Stimulated activated CD4-positive, alpha-beta T cell treated with anti-CD3 and anti-CD28 coated beads, Interleukin-15, amount 100 ng/mL, for 24 hours (primary cell): Measurements from ENCODE around the gene SRL.
A peak's percentile ranks its signal among the peaks of the same experiment; 100 is the strongest.

Source experiments
- DNase-seq: peaks from one replicate; pipeline ENCODE4 v3.0.0-alpha.2; 2020

The SRL gene

GRCh38 chr16:4241928-4242283 is at the start of gene SRL:
TSS of gene SRL (minus strand) at chr16:4242080. CDS start at chr16:4242067, 13 bp downstream.
- no peak for DNase-seq

GRCh38 chr16:4290236-4290830 is 48.5 kb upstream of the SRL start:
- no peak for DNase-seq

- DNase-seq, result peak; percentile 87
Measured at GRCh38 chr16:4288148-4288921, 46.5 kb upstream of the SRL start.

GRCh38 chr16:4285167-4285566 is 43.3 kb upstream of the SRL start:
- DNase-seq, result no peak

- DNase-seq, result no peak
Measured at GRCh38 chr16:4283939-4284338, 42.1 kb upstream of the SRL start.

- no peak for DNase-seq
Measured at GRCh38 chr16:4283441-4283840, 41.6 kb upstream of the SRL start.

- DNase-seq, result no peak
Measured at GRCh38 chr16:4280625-4281024, 38.7 kb upstream of the SRL start.

GRCh38 chr16:4277987-4278513 is 36.2 kb upstream of the SRL start:
- DNase-seq, result no peak

- DNase-seq, result no peak
Measured at GRCh38 chr16:4275861-4276260, 34.0 kb upstream of the SRL start.

- DNase-seq, result peak; percentile 73
Measured at GRCh38 chr16:4273858-4274311, 32.0 kb upstream of the SRL start.

GRCh38 chr16:4272114-4272956 is 30.5 kb upstream of the SRL start:
- no peak for DNase-seq

GRCh38 chr16:4271176-4272113 is 29.6 kb upstream of the SRL start:
- peak; percentile 93 for DNase-seq

- DNase-seq, result no peak
Measured at GRCh38 chr16:4270595-4270994, 28.7 kb upstream of the SRL start.

- no peak for DNase-seq
Measured at GRCh38 chr16:4270091-4270490, 28.2 kb upstream of the SRL start.

- DNase-seq, result no peak
Measured at GRCh38 chr16:4266372-4266771, 24.5 kb upstream of the SRL start.

- DNase-seq, result no peak
Measured at GRCh38 chr16:4265676-4266075, 23.8 kb upstream of the SRL start.

- no peak for DNase-seq
Measured at GRCh38 chr16:4264546-4264945, 22.7 kb upstream of the SRL start.

- DNase-seq, result peak; percentile 16
Measured at GRCh38 chr16:4263504-4264436, 21.9 kb upstream of the SRL start.

- no peak for DNase-seq
Measured at GRCh38 chr16:4262303-4262835, 20.5 kb upstream of the SRL start.

- peak; percentile 63 for DNase-seq
Measured at GRCh38 chr16:4261557-4262172, 19.8 kb upstream of the SRL start.
